GM23248 (cell line): ENCODE results near the gene CADM1.

ENCODE experiments used
- EZH2 ChIP-seq: fragments of 200-600 bp; sonication (generic); IDR thresholded peaks from 2 replicates; pipeline ENCODE4 v1.6.1; 2018; ENCODE audit warnings: antibody characterized with exemption, mild to moderate bottlenecking; ENCODE audit not compliant: insufficient read depth, poor library complexity, severe bottlenecking
- EZH2phosphoT487 ChIP-seq: fragments of 200-600 bp; sonication (generic); IDR thresholded peaks from 2 replicates; pipeline ENCODE4 v1.6.1; 2018; ENCODE audit warnings: antibody characterized with exemption, moderate library complexity, mild to moderate bottlenecking, low read depth; ENCODE audit not compliant: insufficient read depth

DNA sequence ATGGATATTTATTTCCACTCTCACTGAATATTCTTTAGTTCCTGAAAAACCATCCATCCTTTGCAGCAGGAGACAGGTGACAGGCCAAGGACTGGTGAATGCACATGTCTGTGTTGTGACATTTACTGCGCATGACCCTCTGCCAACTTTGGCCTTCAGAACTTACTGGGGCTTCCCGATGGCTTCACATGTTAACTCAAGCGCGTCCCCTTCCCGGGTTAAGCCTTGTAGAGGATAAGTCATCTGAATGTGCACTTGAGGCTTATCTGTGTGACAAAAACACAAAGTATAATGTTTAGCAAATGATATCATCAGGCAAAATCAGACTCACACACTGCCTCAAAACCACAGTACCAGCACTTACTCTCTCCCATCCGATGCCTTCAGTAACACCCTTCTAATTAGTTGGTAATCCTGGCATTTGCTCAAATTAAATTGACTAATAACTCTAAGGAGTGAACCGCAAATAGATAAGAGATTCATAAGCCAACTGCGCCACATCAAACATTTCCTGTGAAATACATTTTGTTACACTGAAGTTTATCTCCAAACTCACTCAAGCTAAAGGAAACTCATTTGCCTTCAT, 286.4 kb downstream of the CADM1 start:
- TF ChIP-seq EZH2 (no peak), EZH2phosphoT487 (no peak)
